MG63 (cell line): ENCODE data around the gene SEPHS2. TPM values are rescaled to one million over a fixed set of nuclear protein-coding genes. Genes with fewer than 3 reads are reported as not detected.
"Not testable (repeated sequence)": the region's sequence is repeated elsewhere in the genome, so short reads cannot be mapped to it uniquely, and the experiment has no call there.

Source experiments
- DNase-seq: peaks from one replicate; pipeline ENCODE4 v3.0.0-alpha.2; 2020
- H3K27me3 ChIP-seq: fragments of 250-450 bp; sonication (Bioruptor Pico); 2 replicates; pipeline ENCODE4 v1.5.1; 2020; ENCODE audit warnings: mild to moderate bottlenecking, moderate library complexity
- H3K36me3 ChIP-seq: fragments of 250-450 bp; sonication (Bioruptor Pico); 2 replicates; pipeline ENCODE4 v1.5.1; 2020; ENCODE audit warnings: mild to moderate bottlenecking, moderate library complexity
- H3K4me3 ChIP-seq: fragments of 250-450 bp; sonication (Bioruptor Pico); 2 replicates; pipeline ENCODE4 v1.5.1; 2020; ENCODE audit warnings: mild to moderate bottlenecking, moderate library complexity
- H3K9me3 ChIP-seq: fragments of 250-450 bp; sonication (Bioruptor Pico); 2 replicates; pipeline ENCODE4 v1.5.1; 2020; ENCODE audit warnings: mild to moderate bottlenecking, moderate library complexity
- total RNA-seq: library from RNA; depleted of rRNA; stranded (reverse); fragments of >200 nt; shearing (Covaris generic); gene quantifications from 2 replicates; pipeline ENCODE4 v1.2.3, GENCODE V29; 2014; ENCODE audit warnings: low replicate concordance; rRNA removed

Gene SEPHS2
- total RNA-seq, 1 experiment from 2014 or later = 75.8 TPM

- not testable (repeated sequence) for H3K27me3 ChIP-seq, DNase-seq, H3K9me3 ChIP-seq
- Histone ChIP-seq H3K4me3 (peak overlapping the region; percentile 97; the same call in 1 of the 2 replicates), H3K36me3 (peaks cover 17% of the 10 kb centered on the region)
Measured at GRCh38 chr16:30396627-30397026, 49.0 kb downstream of the SEPHS2 start.

DNA sequence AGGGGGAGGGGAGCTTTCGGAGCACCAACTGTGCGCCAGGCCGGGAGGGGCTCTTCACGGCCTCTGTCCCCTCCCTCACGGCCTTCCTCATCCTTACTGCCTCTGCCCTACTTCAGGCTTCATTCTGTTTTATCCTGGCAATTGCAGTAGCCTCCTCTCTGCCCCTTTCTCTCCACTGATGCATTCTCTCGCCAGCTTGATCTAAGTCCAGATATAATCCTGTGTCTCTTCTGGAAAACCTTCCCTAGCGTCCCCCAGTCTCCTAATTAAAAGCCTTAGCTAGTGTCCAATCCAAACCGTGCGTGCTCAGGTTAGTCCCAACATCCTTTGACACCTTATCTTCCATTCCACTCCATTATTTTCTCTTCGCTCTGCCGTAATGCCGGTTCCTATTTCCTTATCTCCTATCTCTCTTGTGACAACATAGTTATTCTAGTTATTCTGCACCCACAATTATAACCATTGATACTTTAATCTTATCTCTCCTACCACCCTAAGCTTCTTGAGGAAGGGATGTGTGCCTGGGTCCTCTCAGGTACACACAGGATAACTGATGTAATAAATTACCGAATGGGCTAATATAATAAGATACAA is 49.6 kb downstream of the SEPHS2 start:
- DNase-seq = peak; percentile 59

DNA sequence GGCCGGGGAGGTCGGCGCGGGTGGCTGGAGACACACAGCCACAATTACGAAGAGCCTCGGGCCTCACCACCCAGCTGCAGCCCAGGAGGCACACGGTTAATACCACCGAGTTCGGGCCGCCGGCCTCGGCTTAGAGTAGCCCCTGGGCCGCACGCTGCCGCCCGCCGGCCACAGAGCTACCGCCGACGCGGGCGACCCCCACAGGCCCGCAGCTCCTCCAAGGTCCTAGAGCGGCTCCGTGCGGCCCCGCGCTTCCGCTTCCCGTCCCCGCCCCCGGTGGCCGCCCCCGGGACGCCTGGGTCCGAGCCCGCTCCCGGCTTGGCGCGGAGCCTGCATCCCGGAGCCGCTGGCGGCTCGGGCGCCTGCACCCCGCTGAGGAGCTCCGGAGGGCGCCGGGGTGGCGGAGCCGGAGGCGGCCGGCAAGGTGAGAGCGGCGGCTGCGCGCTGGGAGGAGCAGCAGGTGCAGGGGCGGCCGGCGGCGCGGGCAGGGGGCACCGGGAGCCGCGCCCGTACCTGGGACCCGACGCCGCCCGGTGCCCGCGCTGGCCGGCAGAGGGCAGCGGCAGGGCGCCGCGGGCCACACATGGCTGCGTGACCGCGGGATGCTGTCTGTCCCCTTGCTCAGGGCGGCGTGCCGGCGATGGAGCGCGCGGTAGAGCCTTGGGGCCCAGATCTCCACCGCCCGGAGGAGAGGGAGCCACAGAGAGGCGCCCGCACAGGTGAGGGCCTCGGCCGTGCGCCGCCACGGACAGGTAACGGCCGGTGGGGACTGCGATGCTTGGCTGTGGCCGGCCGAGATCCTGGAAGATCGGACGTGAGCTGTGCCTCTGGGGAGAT is 50.3 kb downstream of the SEPHS2 start, which contains the start of gene ZNF48:
Gene ZNF48 (plus strand): TSS at position 266 of the 837 bp plus-strand sequence. CDS start 375 bp downstream, at position 641.
- Histone ChIP-seq H3K36me3 (peaks cover 17% of the 10 kb centered on the region), H3K4me3 (peak within 1 kb of the TSS; percentile 97), H3K27me3 (no peaks in the 10 kb centered on the region), H3K9me3 (no peaks in the 10 kb centered on the region)
- peak; percentile 86 for DNase-seq

More for the DNA sequence above, 49.6 kb downstream of the SEPHS2 start:
- Histone ChIP-seq H3K27me3 (no peaks in the 10 kb centered on the region), H3K36me3 (peaks cover 17% of the 10 kb centered on the region), H3K4me3 (peak overlapping the region; percentile 97), H3K9me3 (no peaks in the 10 kb centered on the region)

DNA sequence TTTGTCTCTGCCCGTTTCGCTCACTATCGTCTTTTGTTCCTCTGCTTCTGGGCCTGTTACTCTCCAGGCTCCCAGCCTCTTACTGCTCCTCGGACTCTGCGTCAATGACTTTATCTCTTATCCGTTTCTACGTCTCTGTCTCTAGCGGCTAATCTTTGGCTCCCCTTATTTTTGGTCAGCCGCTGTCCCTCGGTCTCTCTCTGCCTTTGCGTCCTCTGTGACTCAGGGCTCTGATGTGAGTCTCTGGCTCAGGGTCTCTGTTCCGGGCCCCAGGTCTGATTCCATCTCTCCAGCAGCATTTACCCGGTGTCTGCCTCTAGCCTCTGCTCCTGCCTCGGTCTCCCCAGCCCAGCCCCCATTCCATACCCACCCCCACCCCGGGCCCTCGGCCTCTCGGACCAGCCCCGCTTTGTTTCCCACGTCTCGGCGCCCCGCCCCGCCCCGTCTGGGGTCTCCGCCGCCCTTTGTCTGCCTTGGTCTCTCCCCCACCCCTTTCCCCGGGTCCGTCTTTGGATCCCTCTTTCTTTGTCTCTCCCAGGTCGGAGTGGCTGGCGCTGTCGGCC is 51.0 kb downstream of the SEPHS2 start:
- Histone ChIP-seq H3K9me3 (no peaks in the 10 kb centered on the region), H3K4me3 (peak overlapping the region; percentile 97), H3K36me3 (peaks cover 17% of the 10 kb centered on the region), H3K27me3 (no peaks in the 10 kb centered on the region)
- no peak for DNase-seq

Other genes with a start within 250 kb of the SEPHS2 start
- 4.8 and 18.5 TPM in 2 replicates for gene SULT1A3, start 246.6 kb downstream of the SEPHS2 start, total RNA-seq
- 0.89 and 4.2 TPM in 2 replicates for gene NPIPB13, start 197.4 kb downstream of the SEPHS2 start, total RNA-seq
- 43.8 and 70.0 TPM in 2 replicates for gene CD2BP2, start 90.6 kb downstream of the SEPHS2 start, total RNA-seq
- 40.3 and 60.6 TPM in 2 replicates for gene TBC1D10B, start 75.4 kb downstream of the SEPHS2 start, total RNA-seq
- gene MYL11, start 71.1 kb downstream of the SEPHS2 start, total RNA-seq = not detected in 2 replicates
- gene SEPTIN1, start 63.3 kb downstream of the SEPHS2 start, total RNA-seq = not detected in 2 replicates
- gene ZNF48, start 50.5 kb downstream of the SEPHS2 start, total RNA-seq = 17.2 and 19.8 TPM in 2 replicates
- 13.1 and 28.5 TPM in 2 replicates for gene ZNF771, start 38.3 kb downstream of the SEPHS2 start, total RNA-seq
- gene DCTPP1, start 15.8 kb downstream of the SEPHS2 start, total RNA-seq = 106 and 131 TPM in 2 replicates
- not detected in 2 replicates for gene ITGAL, start 26.9 kb upstream of the SEPHS2 start, total RNA-seq
- gene ZNF768, start 80.7 kb upstream of the SEPHS2 start, total RNA-seq = 47.6 and 72.9 TPM in 2 replicates
- gene ZNF747, start 89.0 kb upstream of the SEPHS2 start, total RNA-seq = 11.8 and 27.9 TPM in 2 replicates
- 2.0 and 6.8 TPM in 2 replicates for gene ZNF764, start 112.5 kb upstream of the SEPHS2 start, total RNA-seq
- gene ZNF688, start 125.8 kb upstream of the SEPHS2 start, total RNA-seq = 4.0 TPM in 2 replicates
- 11.4 and 15.7 TPM in 2 replicates for gene ZNF785, start 139.8 kb upstream of the SEPHS2 start, total RNA-seq
- gene ZNF689, start 164.5 kb upstream of the SEPHS2 start, total RNA-seq = 6.5 and 9.1 TPM in 2 replicates
- gene PRR14, start 205.1 kb upstream of the SEPHS2 start, total RNA-seq = 1.7 and 5.3 TPM in 2 replicates
- 6.0 and 14.5 TPM in 2 replicates for gene FBRS, start 212.6 kb upstream of the SEPHS2 start, total RNA-seq